Adrenal gland (tissue), 5 donors: Measurements from ENCODE around the gene REXO2.

ENCODE experiments used
- POLR2A ChIP-seq, 2 donors: fragments of 450-650 bp; IDR thresholded peaks; one replicate each; pipeline ENCODE4 v1.6.1; 2017; ENCODE audit warnings: antibody characterized with exemption in 2 of 2, mild to moderate bottlenecking in 2 of 2, moderate library complexity in 1 of 2
- TF ChIP-seq, protein P1 (sequence below), 6 experiments: fragments of 450-650 bp in 4 of 6; fragments of 200-600 bp in 2 of 6; sonication (generic) in 1 of 6; IDR thresholded peaks; 1 replicate in 5 of 6; 2 replicates in 1 of 6; pipeline versions ENCODE4 v1.5.1 to v1.8.0; 2016 to 2021; ENCODE audit warnings: antibody characterized with exemption in 6 of 6, mild to moderate bottlenecking in 2 of 6, moderate library complexity in 1 of 6
- donor health status: DM: no; HTN: no; CAD: no.

DNA sequence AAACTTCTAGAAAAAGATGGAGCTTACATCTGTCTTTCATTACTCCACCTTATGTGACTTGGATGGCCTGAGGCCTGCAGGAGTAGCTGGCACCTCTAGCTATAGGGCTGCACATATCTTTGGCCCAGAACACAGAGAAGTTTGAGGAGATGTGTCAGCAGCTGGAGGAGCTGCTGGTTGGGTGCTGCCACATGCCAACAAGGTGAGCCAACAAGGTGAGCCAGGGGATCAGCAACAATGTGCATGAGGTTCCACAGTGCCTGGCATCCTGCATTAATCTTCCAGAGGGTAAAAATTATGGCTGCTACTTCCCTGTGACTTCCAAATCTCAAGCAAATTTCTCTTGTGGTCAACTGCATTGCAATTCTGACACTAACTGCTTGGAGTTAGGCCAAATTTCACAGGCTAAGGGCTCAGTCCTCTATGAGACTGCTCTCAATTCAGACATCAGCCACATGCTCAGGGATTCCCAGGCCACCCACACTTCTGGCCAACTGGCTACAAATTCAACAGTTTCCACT lies 22.8 kb upstream of the REXO2 start:
- TF ChIP-seq, protein P1, sequence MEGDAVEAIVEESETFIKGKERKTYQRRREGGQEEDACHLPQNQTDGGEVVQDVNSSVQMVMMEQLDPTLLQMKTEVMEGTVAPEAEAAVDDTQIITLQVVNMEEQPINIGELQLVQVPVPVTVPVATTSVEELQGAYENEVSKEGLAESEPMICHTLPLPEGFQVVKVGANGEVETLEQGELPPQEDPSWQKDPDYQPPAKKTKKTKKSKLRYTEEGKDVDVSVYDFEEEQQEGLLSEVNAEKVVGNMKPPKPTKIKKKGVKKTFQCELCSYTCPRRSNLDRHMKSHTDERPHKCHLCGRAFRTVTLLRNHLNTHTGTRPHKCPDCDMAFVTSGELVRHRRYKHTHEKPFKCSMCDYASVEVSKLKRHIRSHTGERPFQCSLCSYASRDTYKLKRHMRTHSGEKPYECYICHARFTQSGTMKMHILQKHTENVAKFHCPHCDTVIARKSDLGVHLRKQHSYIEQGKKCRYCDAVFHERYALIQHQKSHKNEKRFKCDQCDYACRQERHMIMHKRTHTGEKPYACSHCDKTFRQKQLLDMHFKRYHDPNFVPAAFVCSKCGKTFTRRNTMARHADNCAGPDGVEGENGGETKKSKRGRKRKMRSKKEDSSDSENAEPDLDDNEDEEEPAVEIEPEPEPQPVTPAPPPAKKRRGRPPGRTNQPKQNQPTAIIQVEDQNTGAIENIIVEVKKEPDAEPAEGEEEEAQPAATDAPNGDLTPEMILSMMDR (IDR thresholded peaks at IDR 0.05): no peak
- TF ChIP-seq POLR2A (IDR thresholded peaks at IDR 0.05): no peak
